ENCODE results near the gene HOXA6. TPM values are rescaled to one million over a fixed set of nuclear protein-coding genes. Genes with fewer than 3 reads are reported as not detected.

HOXA6 gene
- total RNA-seq, 4 donors from 2014 or later: 11.1 to 30.9 (median 18.7) TPM

GRCh38 chr7:27110186-27111031, 37.2 kb downstream of the HOXA6 start:
- TF ChIP-seq EP300 (IDR thresholded peaks at IDR 0.05): no peak
- no peak for TF ChIP-seq POLR2A (IDR thresholded peaks at IDR 0.05)
- TF ChIP-seq CTCF (IDR thresholded peaks at IDR 0.05): no peak
- peaks cover 0 to 9% (median 0%) of the 10 kb centered on the region in 3 donors for H3K36me3 ChIP-seq
- peaks cover 0 to 63% of the 10 kb centered on the region in 2 donors for H3K27me3 ChIP-seq
- H3K4me3 ChIP-seq: peak overlapping the region in 2 of 4 donors; percentile 6 to 16
- H3K27ac ChIP-seq: peak overlapping the region in 3 of 4 donors; percentile 47 to 77 (median 68)
- H3K4me1 ChIP-seq: peaks cover 0 to 70% (median 4%) of the 10 kb centered on the region in 4 donors
- 49 to 52% methylated on average over 49 to 60 of the region's 66 CpGs for WGBS, 2 donors
- no peaks in the 10 kb centered on the region for H3K9me3 ChIP-seq
- DNase-seq (ENCODE audit: low spot score in 2 of 2): no peak

- Histone ChIP-seq H3K4me3 (no peak overlapping the region), H3K36me3 (peaks cover 0 to 9% (median 0%) of the 10 kb centered on the region in 3 donors), H3K27me3 (peaks cover 0 to 63% of the 10 kb centered on the region in 2 donors), H3K9me3 (no peaks in the 10 kb centered on the region), H3K4me1 (peaks cover 0 to 67% (median 4%) of the 10 kb centered on the region in 4 donors), H3K27ac (peak overlapping the region in 3 of 4 donors; percentile 68 to 77 (median 68))
- no peak for TF ChIP-seq POLR2A (IDR thresholded peaks at IDR 0.05)
- DNase-seq (ENCODE audit: low spot score in 2 of 2): no peak
- WGBS, 2 donors: 92% methylated on average over 4 of the region's 4 CpGs
Measured at GRCh38 chr7:27109466-27110185, 37.9 kb downstream of the HOXA6 start.

- Histone ChIP-seq H3K9me3 (no peaks in the 10 kb centered on the region), H3K4me3 (peak overlapping the region in 1 of 4 donors; percentile 34), H3K4me1 (peaks cover 0 to 60% (median 4%) of the 10 kb centered on the region in 4 donors), H3K36me3 (peaks cover 0 to 9% (median 0%) of the 10 kb centered on the region in 3 donors), H3K27ac (peak overlapping the region in 3 of 4 donors; percentile 29 to 77 (median 68)), H3K27me3 (peaks cover 0 to 61% of the 10 kb centered on the region in 2 donors)
- peak in 1 of 2 donors; percentile 28 for TF ChIP-seq POLR2A (IDR thresholded peaks at IDR 0.05)
- TF ChIP-seq CTCF (IDR thresholded peaks at IDR 0.05): no peak
- peak in 1 of 2 donors; percentile 37 for TF ChIP-seq EP300 (IDR thresholded peaks at IDR 0.05)
- no peak for DNase-seq (ENCODE audit: low spot score in 2 of 2)
- WGBS, 2 donors: 54 to 63% methylated on average over 28 to 40 of the region's 41 CpGs
Measured at GRCh38 chr7:27108390-27109127, 39.0 kb downstream of the HOXA6 start.

- TF ChIP-seq EP300 (IDR thresholded peaks at IDR 0.05) (no peak), CTCF (IDR thresholded peaks at IDR 0.05) (no peak), POLR2A (IDR thresholded peaks at IDR 0.05) (no peak)
- Histone ChIP-seq H3K27ac (peak overlapping the region in 3 of 4 donors; percentile 68 to 77 (median 74)), H3K36me3 (peaks cover 0 to 9% (median 0%) of the 10 kb centered on the region in 3 donors), H3K4me3 (peak overlapping the region in 1 of 4 donors; percentile 34), H3K4me1 (peaks cover 0 to 58% (median 4%) of the 10 kb centered on the region in 4 donors), H3K27me3 (peaks cover 0 to 61% of the 10 kb centered on the region in 2 donors), H3K9me3 (no peaks in the 10 kb centered on the region)
- 63 to 73% methylated on average over 42 to 46 of the region's 47 CpGs for WGBS, 2 donors
- no peak for DNase-seq (ENCODE audit: low spot score in 2 of 2)
Measured at GRCh38 chr7:27107391-27108381, 39.9 kb downstream of the HOXA6 start.
